RWPE2 (cell line): ENCODE data around the gene PTGIR.

Source experiments
- ATAC-seq: fragments of 200-7000 bp; cut with Tn5 transposase; 3 replicates; pipeline ENCODE4 v1.9.1; 2021; ENCODE audit warnings: low read depth
- DNase-seq: peaks from one replicate; pipeline ENCODE4 v3.0.0-alpha.2; 2020; ENCODE audit warnings: low spot score
- H3K27ac ChIP-seq: fragments of 450-650 bp; 2 replicates; pipeline ENCODE4 v1.5.1; 2017; ENCODE audit warnings: mild to moderate bottlenecking; ENCODE audit not compliant: poor library complexity, severe bottlenecking
- H3K27me3 ChIP-seq: fragments of 250-450 bp; sonication (Bioruptor Pico); 2 replicates; pipeline ENCODE4 v1.5.1; 2021; ENCODE audit warnings: mild to moderate bottlenecking, moderate library complexity; ENCODE audit not compliant: insufficient read depth, poor library complexity, severe bottlenecking
- H3K36me3 ChIP-seq: fragments of 250-450 bp; sonication (Bioruptor Pico); 2 replicates; pipeline ENCODE4 v1.5.1; 2020; ENCODE audit warnings: low read depth, mild to moderate bottlenecking, moderate library complexity
- H3K4me1 ChIP-seq: fragments of 250-450 bp; sonication (Bioruptor Pico); 2 replicates; pipeline ENCODE4 v1.5.1; 2021; ENCODE audit warnings: mild to moderate bottlenecking, moderate library complexity; ENCODE audit not compliant: insufficient read depth, poor library complexity, severe bottlenecking
- H3K4me3 ChIP-seq: fragments of 250-450 bp; sonication (Bioruptor Pico); 2 replicates; pipeline ENCODE4 v1.5.1; 2021; ENCODE audit warnings: mild to moderate bottlenecking, moderate library complexity; ENCODE audit not compliant: severe bottlenecking
- H3K9me3 ChIP-seq: fragments of 250-450 bp; sonication (Bioruptor Pico); 2 replicates; pipeline ENCODE4 v1.5.1; 2021; ENCODE audit warnings: mild to moderate bottlenecking, moderate library complexity; ENCODE audit not compliant: severe bottlenecking
- CTCF ChIP-seq: fragments of 450-650 bp; IDR thresholded peaks from one replicate; pipeline ENCODE4 v1.5.1; 2017; ENCODE audit warnings: mild to moderate bottlenecking, moderate library complexity; ENCODE audit not compliant: poor library complexity, severe bottlenecking

The PTGIR gene

GRCh38 chr19:46608178-46608577, 16.7 kb downstream of the PTGIR start:
- no peak overlapping the region for H3K4me3 ChIP-seq
- no peaks in the 10 kb centered on the region for H3K27me3 ChIP-seq
- ATAC-seq (no peak), DNase-seq (no peak)
- peaks cover 2% of the 10 kb centered on the region for H3K4me1 ChIP-seq
- H3K9me3 ChIP-seq, result no peaks in the 10 kb centered on the region
- H3K27ac ChIP-seq, result no peak overlapping the region
- H3K36me3 ChIP-seq, result peaks cover 49% of the 10 kb centered on the region
- TF ChIP-seq CTCF, result no peak

- TF ChIP-seq CTCF, result no peak
- Histone ChIP-seq H3K27ac (no peak overlapping the region), H3K4me3 (no peak overlapping the region), H3K9me3 (no peaks in the 10 kb centered on the region), H3K36me3 (peaks cover 55% of the 10 kb centered on the region), H3K4me1 (peaks cover 4% of the 10 kb centered on the region), H3K27me3 (no peaks in the 10 kb centered on the region)
- ATAC-seq, result no peak
- no peak for DNase-seq
Measured at GRCh38 chr19:46607448-46607841, 17.4 kb downstream of the PTGIR start.

GRCh38 chr19:46606681-46607447, 18.0 kb downstream of the PTGIR start:
- H3K27ac ChIP-seq, result no peak overlapping the region
- H3K9me3 ChIP-seq, result no peaks in the 10 kb centered on the region
- H3K4me3 ChIP-seq, result no peak overlapping the region
- peaks cover 55% of the 10 kb centered on the region for H3K36me3 ChIP-seq
- no peak for TF ChIP-seq CTCF
- DNase-seq (no peak), ATAC-seq (no peak)
- no peaks in the 10 kb centered on the region for H3K27me3 ChIP-seq
- peaks cover 4% of the 10 kb centered on the region for H3K4me1 ChIP-seq

GRCh38 chr19:46606019-46606418, 18.9 kb downstream of the PTGIR start:
- no peak for DNase-seq
- no peaks in the 10 kb centered on the region for H3K9me3 ChIP-seq
- no peak overlapping the region for H3K4me3 ChIP-seq
- H3K4me1 ChIP-seq, result peaks cover 4% of the 10 kb centered on the region
- no peak for TF ChIP-seq CTCF
- no peak for ATAC-seq
- H3K27ac ChIP-seq, result no peak overlapping the region
- H3K27me3 ChIP-seq, result no peaks in the 10 kb centered on the region
- peaks cover 55% of the 10 kb centered on the region for H3K36me3 ChIP-seq

- Histone ChIP-seq H3K27ac (no peak overlapping the region), H3K9me3 (no peaks in the 10 kb centered on the region), H3K36me3 (peaks cover 55% of the 10 kb centered on the region), H3K4me1 (peaks cover 4% of the 10 kb centered on the region), H3K4me3 (no peak overlapping the region), H3K27me3 (no peaks in the 10 kb centered on the region)
- ATAC-seq (no peak), DNase-seq (no peak)
- no peak for TF ChIP-seq CTCF
Measured at GRCh38 chr19:46605356-46605821, 19.5 kb downstream of the PTGIR start.
